H7 (cell line): ENCODE measurements around the gene NOS1AP. TPM values are rescaled to one million over a fixed set of nuclear protein-coding genes. Genes with fewer than 3 reads are reported as not detected.

Experiments used
- DNase-seq: peaks from one replicate; pipeline ENCODE4 v3.0.0; 2012
- H3K27me3 ChIP-seq: 2 replicates; pipeline ENCODE4 v1.6.0; 2011; ENCODE audit warnings: mild to moderate bottlenecking, low read length; ENCODE audit not compliant: control insufficient read depth, insufficient read depth
- H3K36me3 ChIP-seq: replicated peaks from 2 replicates; pipeline ENCODE4 v1.5.1; 2011; ENCODE audit warnings: low read length; ENCODE audit not compliant: control insufficient read depth, insufficient read depth
- H3K4me3 ChIP-seq: 2 replicates; pipeline ENCODE4 v1.5.1; 2011; ENCODE audit warnings: low read depth, mild to moderate bottlenecking, control low read depth, low read length, moderate library complexity; ENCODE audit not compliant: insufficient read depth
- total RNA-seq: library from RNA; depleted of rRNA; stranded (reverse); fragments of >200 nt; shearing (Covaris generic); gene quantifications from 2 replicates; pipeline ENCODE4 v1.2.3, GENCODE V29; 2014

The NOS1AP gene
- total RNA-seq, 1 experiment from 2014 or later: 5.4 TPM

DNA sequence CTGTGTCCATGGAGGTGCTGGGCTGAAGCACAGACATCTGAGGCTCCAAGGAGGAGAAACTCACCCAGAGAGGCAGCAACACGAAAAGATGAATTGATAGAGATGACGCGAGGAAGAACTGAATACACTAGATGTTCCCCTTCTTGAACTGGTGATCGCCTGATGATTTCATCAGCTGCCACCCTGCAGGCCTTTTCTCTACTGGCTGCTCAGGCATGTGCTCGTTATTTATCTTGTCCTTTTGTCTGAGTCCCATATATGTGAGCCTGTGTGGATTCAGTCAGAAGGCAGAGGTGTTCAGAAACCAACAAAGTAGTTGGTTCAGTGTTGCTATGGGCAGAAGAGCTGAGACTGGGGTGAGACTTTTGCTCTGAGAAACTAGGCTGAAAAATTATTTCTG, 202.9 kb downstream of the NOS1AP start:
- no peaks in the 10 kb centered on the region for H3K36me3 ChIP-seq
- DNase-seq: no peak
- no peak overlapping the region for H3K4me3 ChIP-seq

GRCh38 chr1:162275622-162276175, 206.2 kb downstream of the NOS1AP start:
- Histone ChIP-seq H3K4me3 (no peak overlapping the region), H3K36me3 (no peaks in the 10 kb centered on the region), H3K27me3 (no peaks in the 10 kb centered on the region)
- DNase-seq: no peak

More for the DNA sequence above, 202.9 kb downstream of the NOS1AP start:
- no peaks in the 10 kb centered on the region for H3K27me3 ChIP-seq

- Histone ChIP-seq H3K36me3 (no peaks in the 10 kb centered on the region), H3K4me3 (no peak overlapping the region), H3K27me3 (no peaks in the 10 kb centered on the region)
- no peak for DNase-seq
Measured at GRCh38 chr1:162276493-162276892, 207.0 kb downstream of the NOS1AP start.

GRCh38 chr1:162279136-162279498, 209.6 kb downstream of the NOS1AP start:
- no peaks in the 10 kb centered on the region for H3K27me3 ChIP-seq
- no peak for DNase-seq
- no peak overlapping the region for H3K4me3 ChIP-seq
- no peaks in the 10 kb centered on the region for H3K36me3 ChIP-seq

DNA sequence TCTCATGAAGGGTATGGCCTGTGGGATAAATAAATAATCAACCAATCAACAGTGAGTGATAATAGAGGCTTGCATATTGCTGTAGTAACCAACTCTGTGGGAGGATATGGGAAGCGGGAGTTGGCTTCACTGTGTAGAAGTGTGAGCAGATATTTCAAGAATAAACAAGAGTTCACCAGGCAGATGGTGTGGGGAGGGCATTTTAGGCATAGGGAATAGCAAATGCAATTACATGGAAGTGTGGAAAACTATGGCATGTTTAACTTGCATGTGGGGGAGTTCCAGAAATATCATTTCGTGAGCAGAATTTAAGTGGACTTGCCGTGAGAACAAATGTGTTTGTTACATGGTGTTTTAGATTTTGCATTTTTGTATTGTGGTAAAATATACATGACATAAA, 211.9 kb downstream of the NOS1AP start:
- no peak overlapping the region for H3K4me3 ChIP-seq
- H3K36me3 ChIP-seq: no peaks in the 10 kb centered on the region
- no peak for DNase-seq
- H3K27me3 ChIP-seq: no peaks in the 10 kb centered on the region

- H3K4me3 ChIP-seq: no peak overlapping the region
- no peak for DNase-seq
- no peaks in the 10 kb centered on the region for H3K36me3 ChIP-seq
- H3K27me3 ChIP-seq: no peaks in the 10 kb centered on the region
Measured at GRCh38 chr1:162283657-162284056, 214.2 kb downstream of the NOS1AP start.

- no peaks in the 10 kb centered on the region for H3K27me3 ChIP-seq
- no peak overlapping the region for H3K4me3 ChIP-seq
- H3K36me3 ChIP-seq: no peaks in the 10 kb centered on the region
- no peak for DNase-seq
Measured at GRCh38 chr1:162284206-162284955, 214.9 kb downstream of the NOS1AP start.

DNA sequence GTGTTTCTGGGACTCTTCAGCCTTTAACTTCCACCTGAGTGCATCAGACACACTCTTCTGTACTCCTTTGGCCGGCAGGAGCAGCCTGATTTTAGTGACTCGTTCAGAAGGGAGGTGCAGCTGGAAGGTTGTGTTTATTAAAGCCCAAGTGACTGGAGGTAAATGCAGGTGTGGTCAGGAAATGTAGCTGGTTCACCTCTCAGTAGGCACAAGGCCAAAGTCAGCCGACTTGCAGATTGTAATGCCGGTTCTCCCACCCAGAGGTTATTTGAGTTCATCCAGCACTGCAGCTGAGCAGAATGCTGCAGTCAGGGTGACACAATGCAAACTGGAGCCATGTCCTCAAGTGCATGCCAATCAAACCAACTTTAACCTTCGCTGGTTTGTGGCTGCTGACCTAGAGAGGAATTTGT, 215.7 kb downstream of the NOS1AP start:
- no peak overlapping the region for H3K4me3 ChIP-seq
- H3K27me3 ChIP-seq: no peaks in the 10 kb centered on the region
- no peaks in the 10 kb centered on the region for H3K36me3 ChIP-seq
- DNase-seq: no peak

DNA sequence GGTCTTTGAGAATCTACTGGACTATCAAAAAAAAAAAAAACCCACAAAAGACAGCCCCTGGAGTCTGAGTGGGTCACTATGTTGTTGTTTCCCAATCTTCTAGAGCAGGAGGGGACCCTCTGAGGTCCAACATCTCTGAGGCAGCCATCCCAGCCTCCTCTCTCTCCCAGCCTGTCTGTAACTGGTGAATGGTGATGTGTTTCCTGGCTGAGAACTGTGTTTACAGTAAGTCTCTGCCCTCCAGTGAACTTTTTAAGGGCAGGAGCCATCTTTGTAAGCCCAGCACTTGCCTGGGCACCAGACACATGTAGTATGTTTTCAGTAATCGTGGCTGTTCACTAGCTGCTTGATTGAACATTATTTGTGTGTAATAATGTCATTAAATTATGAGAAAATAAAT, 221.5 kb downstream of the NOS1AP start:
- H3K36me3 ChIP-seq: no peaks in the 10 kb centered on the region
- DNase-seq: no peak
- no peak overlapping the region for H3K4me3 ChIP-seq
- no peaks in the 10 kb centered on the region for H3K27me3 ChIP-seq

DNA sequence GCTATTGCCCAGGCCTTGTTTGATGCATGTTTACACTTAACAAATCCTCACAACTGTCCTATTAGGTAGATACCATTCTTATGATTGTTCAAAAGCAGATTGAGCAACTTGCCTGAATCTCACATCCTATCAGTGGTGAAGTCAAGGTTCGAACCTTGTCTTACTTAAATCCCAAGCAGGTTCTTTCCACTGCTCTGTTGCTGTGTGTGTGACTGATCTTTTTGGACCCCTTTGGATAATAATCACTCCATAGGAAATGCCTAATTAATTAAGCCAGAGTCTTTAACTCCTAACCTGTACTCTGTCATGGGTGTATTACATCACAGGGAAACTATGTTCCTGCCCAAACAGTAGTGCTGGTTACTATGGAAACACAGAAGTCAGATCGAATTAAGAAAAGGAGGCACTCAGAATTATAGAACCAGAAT, 222.9 kb downstream of the NOS1AP start:
- DNase-seq: no peak
- Histone ChIP-seq H3K36me3 (no peaks in the 10 kb centered on the region), H3K27me3 (no peaks in the 10 kb centered on the region), H3K4me3 (no peak overlapping the region)

DNA sequence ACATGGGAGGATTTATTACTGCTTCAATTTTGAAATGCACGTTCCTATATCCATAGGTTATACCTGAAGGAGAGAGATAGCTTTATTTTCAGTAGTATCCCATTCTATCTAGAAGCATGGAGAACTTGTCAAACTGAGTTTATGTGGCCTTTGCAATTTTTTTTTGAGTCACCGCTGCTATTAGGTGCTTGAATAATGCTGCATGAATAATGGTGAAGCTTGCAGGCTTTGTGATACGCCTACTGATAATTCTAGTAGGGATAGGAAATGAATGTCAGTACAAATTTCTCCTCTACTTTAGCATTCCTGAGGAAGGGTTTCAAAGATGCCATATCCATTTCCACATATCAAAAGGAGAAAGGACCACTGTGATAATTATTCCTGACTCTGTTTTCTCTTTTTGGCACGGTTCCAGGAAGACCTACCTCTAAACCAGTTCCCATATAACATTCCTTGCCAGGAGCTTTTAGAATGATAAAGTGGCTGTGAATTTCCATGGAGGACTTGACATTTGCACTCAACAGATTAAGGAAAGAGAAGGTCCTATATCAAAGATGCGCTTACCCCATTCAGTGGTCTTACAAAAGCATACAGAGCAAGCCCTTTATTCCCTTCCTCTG, 223.7 kb downstream of the NOS1AP start:
- no peaks in the 10 kb centered on the region for H3K27me3 ChIP-seq
- no peak for DNase-seq
- H3K36me3 ChIP-seq: no peaks in the 10 kb centered on the region
- H3K4me3 ChIP-seq: no peak overlapping the region

DNA sequence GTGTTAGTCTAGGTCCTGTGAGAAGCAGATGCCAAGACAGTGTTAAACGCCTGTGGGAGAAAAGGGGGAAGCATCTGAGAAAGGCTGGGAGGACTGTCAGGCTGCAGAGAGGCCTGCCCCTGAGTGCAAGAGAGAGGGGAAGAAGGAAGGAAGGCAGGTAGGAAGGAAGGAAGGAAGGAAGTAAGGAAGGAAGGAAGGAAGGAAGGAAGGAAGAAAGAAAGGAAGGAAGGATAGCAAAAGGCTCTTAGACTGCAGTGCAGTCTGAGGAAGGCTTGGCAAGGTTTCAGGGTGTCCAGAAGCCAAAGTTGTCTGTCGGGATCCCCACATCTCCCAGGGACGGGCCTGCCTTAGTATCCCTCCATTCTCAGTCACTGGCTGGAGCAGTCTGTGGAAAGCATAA, 224.5 kb downstream of the NOS1AP start:
- Histone ChIP-seq H3K27me3 (no peaks in the 10 kb centered on the region), H3K4me3 (no peak overlapping the region), H3K36me3 (no peaks in the 10 kb centered on the region)
- no peak for DNase-seq

- no peak for DNase-seq
- H3K27me3 ChIP-seq: no peaks in the 10 kb centered on the region
- H3K36me3 ChIP-seq: no peaks in the 10 kb centered on the region
- no peak overlapping the region for H3K4me3 ChIP-seq
Measured at GRCh38 chr1:162297208-162297607, 227.7 kb downstream of the NOS1AP start.

- no peak for DNase-seq
- Histone ChIP-seq H3K27me3 (no peaks in the 10 kb centered on the region), H3K4me3 (no peak overlapping the region), H3K36me3 (no peaks in the 10 kb centered on the region)
Measured at GRCh38 chr1:162298266-162298665, 228.8 kb downstream of the NOS1AP start.

- no peaks in the 10 kb centered on the region for H3K36me3 ChIP-seq
- no peak overlapping the region for H3K4me3 ChIP-seq
- no peak for DNase-seq
- H3K27me3 ChIP-seq: no peaks in the 10 kb centered on the region
Measured at GRCh38 chr1:162299018-162299417, 229.5 kb downstream of the NOS1AP start.
